Right atrium auricular region (tissue), 2 donors: Measurements from ENCODE around the gene YWHAB. TPM values are rescaled to one million over a fixed set of nuclear protein-coding genes. Genes with fewer than 3 reads are reported as not detected.

ENCODE experiments used
- DNase-seq: peaks from one replicate; pipeline ENCODE4 v3.0.0-alpha.2; 2019; ENCODE audit warnings: low spot score
- H3K27ac ChIP-seq, 2 donors: fragments of 200-600 bp; sonication (generic); 1 replicate in 1 of 2; 2 replicates in 1 of 2; pipeline ENCODE4 v1.5.1; 2016 to 2019
- H3K27me3 ChIP-seq, 2 donors: fragments of 200-600 bp; sonication (generic); one replicate each; pipeline versions ENCODE4 v1.5.1 to v1.6.0; 2017 to 2019
- H3K36me3 ChIP-seq: fragments of 200-600 bp; sonication (generic); one replicate; pipeline ENCODE4 v1.5.1; 2016
- H3K4me1 ChIP-seq, 2 donors: fragments of 200-600 bp; sonication (generic); one replicate each; pipeline versions ENCODE4 v1.5.1 to v1.6.0; 2017 to 2019
- H3K4me3 ChIP-seq, 2 donors: fragments of 200-600 bp; sonication (generic); 1 replicate in 1 of 2; 2 replicates in 1 of 2; pipeline ENCODE4 v1.5.1; 2017 to 2019; ENCODE audit warnings: mild to moderate bottlenecking in 1 of 2, moderate library complexity in 1 of 2
- H3K9me3 ChIP-seq, 2 donors: fragments of 200-600 bp; sonication (generic); one replicate each; pipeline ENCODE4 v1.5.1; 2019
- total RNA-seq, 2 donors: library from RNA; depleted of rRNA; stranded (reverse); fragments of >200 nt; gene quantifications; one replicate each; pipeline ENCODE4 v1.1.0, GENCODE V29; 2016
- TF ChIP-seq, protein P1 (sequence below), 2 donors: fragments of 200-600 bp; sonication (generic); IDR thresholded peaks; one replicate each; pipeline ENCODE4 v1.5.1; 2019; ENCODE audit warnings: antibody characterized with exemption in 2 of 2

The YWHAB gene
- total RNA-seq, 2 donors from 2014 or later: 75.9 to 78.5 TPM

DNA sequence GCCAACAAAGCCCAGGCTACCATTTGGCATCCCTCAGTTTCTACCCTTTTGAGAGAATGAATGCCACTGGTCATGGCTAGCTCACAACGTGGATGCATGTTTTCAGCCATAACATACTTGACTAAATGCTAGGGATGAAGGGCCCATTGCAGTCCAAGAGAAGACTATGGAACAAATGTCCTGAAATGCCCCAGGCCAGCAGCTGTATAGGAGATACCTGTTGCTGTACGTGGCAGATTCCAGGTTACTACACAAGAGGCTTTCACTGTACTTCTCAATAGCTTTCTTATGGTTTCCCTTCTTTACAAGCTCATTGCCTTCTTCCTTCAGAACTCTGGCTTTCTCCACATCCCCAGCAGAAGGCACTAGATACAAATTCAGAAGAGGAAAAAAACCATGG is 63.0 kb downstream of the YWHAB start:
- Histone ChIP-seq H3K4me3 (no peak overlapping the region), H3K36me3 (peaks cover 87% of the 10 kb centered on the region), H3K27me3 (no peaks in the 10 kb centered on the region), H3K4me1 (no peaks in the 10 kb centered on the region), H3K9me3 (no peaks in the 10 kb centered on the region), H3K27ac (no peak overlapping the region)
- TF ChIP-seq, protein P1, sequence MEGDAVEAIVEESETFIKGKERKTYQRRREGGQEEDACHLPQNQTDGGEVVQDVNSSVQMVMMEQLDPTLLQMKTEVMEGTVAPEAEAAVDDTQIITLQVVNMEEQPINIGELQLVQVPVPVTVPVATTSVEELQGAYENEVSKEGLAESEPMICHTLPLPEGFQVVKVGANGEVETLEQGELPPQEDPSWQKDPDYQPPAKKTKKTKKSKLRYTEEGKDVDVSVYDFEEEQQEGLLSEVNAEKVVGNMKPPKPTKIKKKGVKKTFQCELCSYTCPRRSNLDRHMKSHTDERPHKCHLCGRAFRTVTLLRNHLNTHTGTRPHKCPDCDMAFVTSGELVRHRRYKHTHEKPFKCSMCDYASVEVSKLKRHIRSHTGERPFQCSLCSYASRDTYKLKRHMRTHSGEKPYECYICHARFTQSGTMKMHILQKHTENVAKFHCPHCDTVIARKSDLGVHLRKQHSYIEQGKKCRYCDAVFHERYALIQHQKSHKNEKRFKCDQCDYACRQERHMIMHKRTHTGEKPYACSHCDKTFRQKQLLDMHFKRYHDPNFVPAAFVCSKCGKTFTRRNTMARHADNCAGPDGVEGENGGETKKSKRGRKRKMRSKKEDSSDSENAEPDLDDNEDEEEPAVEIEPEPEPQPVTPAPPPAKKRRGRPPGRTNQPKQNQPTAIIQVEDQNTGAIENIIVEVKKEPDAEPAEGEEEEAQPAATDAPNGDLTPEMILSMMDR (IDR thresholded peaks at IDR 0.05): no peak
- DNase-seq: no peak

DNA sequence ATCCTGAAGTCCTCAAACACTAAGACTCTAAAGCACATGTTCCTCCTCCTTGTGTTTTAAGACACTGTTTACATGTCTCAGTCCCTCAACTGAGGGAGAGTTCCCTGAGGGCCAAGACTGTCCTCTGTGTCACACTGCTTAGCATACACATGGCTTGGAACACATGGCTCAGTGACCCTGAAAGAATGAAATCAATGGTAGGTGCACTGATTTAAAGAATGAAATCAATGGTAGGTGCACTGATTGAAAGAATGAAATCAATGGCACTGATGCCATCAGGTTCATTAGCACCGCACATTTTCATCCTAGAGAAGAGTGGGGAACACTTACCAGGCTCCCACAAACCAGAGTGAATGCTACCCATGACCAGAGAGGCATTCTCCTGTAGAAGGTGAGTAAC is 64.9 kb downstream of the YWHAB start:
- peaks cover 89% of the 10 kb centered on the region for H3K36me3 ChIP-seq
- TF ChIP-seq, protein P1 (IDR thresholded peaks at IDR 0.05): no peak
- no peaks in the 10 kb centered on the region for H3K9me3 ChIP-seq

DNA sequence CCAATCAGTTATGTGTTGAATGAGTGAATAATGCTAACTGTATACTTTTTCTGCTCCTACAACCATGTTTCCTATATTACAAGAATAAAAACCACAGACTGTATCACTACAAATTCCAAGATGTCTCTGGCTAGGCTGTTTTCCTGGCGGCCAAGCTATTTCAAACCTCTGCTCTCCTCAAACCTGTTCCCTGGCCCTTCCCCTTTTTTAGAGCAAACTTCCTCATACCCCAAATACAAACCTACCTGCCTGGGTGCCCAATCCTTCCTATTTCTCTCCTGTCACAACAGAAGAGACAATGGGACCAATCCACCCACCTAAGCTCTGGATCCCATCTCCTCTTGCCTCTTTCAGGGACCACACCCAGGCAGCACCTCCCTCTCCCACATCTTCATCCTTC is 67.2 kb downstream of the YWHAB start:
- H3K4me3 ChIP-seq: no peak overlapping the region
- no peaks in the 10 kb centered on the region for H3K4me1 ChIP-seq
- no peak for DNase-seq
- no peak overlapping the region for H3K27ac ChIP-seq
- TF ChIP-seq, protein P1 (IDR thresholded peaks at IDR 0.05): no peak
- peaks cover 70% of the 10 kb centered on the region for H3K36me3 ChIP-seq
- no peaks in the 10 kb centered on the region for H3K27me3 ChIP-seq
- H3K9me3 ChIP-seq: no peaks in the 10 kb centered on the region

More for the DNA sequence above, 64.9 kb downstream of the YWHAB start:
- no peak overlapping the region for H3K27ac ChIP-seq
- DNase-seq: no peak
- H3K4me1 ChIP-seq: no peaks in the 10 kb centered on the region
- H3K4me3 ChIP-seq: no peak overlapping the region
- no peaks in the 10 kb centered on the region for H3K27me3 ChIP-seq

DNA sequence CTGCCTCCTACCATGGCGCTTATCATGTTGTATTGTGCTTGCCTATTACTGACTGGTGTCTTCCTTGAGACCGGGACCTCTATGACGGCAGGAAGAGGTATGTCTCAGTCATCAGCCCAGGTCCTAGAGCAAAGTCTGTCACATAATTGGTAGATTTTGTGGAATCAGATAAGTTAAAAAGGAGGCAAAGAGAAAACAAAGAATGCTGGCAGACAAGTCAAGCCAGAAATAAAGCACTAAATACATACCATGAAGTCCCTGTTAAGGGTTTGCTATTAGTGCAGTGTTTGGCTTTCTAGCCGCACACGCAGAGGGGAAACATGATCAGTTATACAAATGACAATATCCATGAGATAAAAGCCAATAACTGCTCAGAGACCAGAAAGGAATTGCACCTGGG is 68.7 kb downstream of the YWHAB start:
- Histone ChIP-seq H3K4me3 (no peak overlapping the region), H3K27ac (no peak overlapping the region), H3K27me3 (no peaks in the 10 kb centered on the region), H3K36me3 (peaks cover 58% of the 10 kb centered on the region), H3K4me1 (peaks cover 0 to 11% of the 10 kb centered on the region in 2 donors), H3K9me3 (no peaks in the 10 kb centered on the region)
- TF ChIP-seq, protein P1 (IDR thresholded peaks at IDR 0.05): no peak
- no peak for DNase-seq

DNA sequence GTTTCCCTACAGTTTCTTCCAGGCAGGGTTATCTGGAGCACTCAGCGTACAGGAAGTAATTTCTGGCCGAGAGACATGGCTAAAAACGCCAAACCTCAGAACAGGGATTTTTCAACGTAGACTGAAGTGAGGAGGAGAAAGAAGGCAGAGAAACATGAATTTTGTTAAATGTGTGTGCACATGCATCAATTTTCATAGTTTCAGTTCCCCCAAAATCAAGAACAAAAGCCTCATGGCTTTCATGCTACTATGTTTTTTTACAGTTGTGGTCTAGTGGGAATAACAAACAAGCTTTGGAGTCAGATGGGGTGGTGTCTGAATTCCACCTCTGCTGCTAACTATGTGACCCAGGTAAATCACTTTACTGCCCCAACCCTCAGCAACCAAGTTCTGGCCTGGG is 69.8 kb downstream of the YWHAB start:
- no peak overlapping the region for H3K27ac ChIP-seq
- peaks cover 51% of the 10 kb centered on the region for H3K36me3 ChIP-seq
- no peak overlapping the region for H3K4me3 ChIP-seq
- TF ChIP-seq, protein P1 (IDR thresholded peaks at IDR 0.05): no peak
- no peak for DNase-seq
- H3K4me1 ChIP-seq: peaks cover 0 to 14% of the 10 kb centered on the region in 2 donors
- no peaks in the 10 kb centered on the region for H3K9me3 ChIP-seq
- H3K27me3 ChIP-seq: no peaks in the 10 kb centered on the region

DNA sequence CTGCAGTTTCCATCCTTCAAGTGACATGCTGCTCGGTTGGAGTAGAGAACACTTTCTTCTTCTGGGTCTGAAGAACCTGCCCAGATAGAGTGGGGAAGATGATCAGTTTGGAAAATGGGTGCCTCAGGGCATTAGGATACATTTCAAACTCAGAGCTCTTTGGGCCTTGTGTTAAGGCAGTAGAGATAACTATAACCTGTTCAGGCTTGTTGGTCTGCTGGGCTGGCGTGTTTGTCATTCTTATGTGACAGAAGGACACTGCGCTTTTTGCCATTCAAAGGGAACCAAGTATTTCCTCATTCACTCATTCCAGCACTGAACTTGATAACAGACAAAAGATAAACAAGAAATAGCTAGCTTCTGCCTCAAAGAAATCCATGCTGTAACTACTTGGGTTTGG is 70.9 kb downstream of the YWHAB start:
- H3K27me3 ChIP-seq: no peaks in the 10 kb centered on the region
- no peak overlapping the region for H3K4me3 ChIP-seq
- no peak for DNase-seq
- peaks cover 39% of the 10 kb centered on the region for H3K36me3 ChIP-seq
- no peaks in the 10 kb centered on the region for H3K9me3 ChIP-seq
- no peak overlapping the region for H3K27ac ChIP-seq
- peaks cover 0 to 20% of the 10 kb centered on the region in 2 donors for H3K4me1 ChIP-seq
- TF ChIP-seq, protein P1 (IDR thresholded peaks at IDR 0.05): no peak
